Fibroblast of villous mesenchyme (primary cell): ENCODE data around the gene ZNF574. TPM values are rescaled to one million over a fixed set of nuclear protein-coding genes. Genes with fewer than 3 reads are reported as not detected.
A peak's percentile ranks its signal among the peaks of the same experiment; 100 is the strongest.

ENCODE experiments used
- DNase-seq: peaks from one replicate; pipeline ENCODE4 v3.0.0-alpha.2; 2010; ENCODE audit warnings: low read depth
- H3K4me3 ChIP-seq: 2 replicates; pipeline ENCODE4 v1.5.1; 2011; ENCODE audit warnings: low read depth, mild to moderate bottlenecking, low read length
- total RNA-seq: library from RNA; depleted of rRNA; stranded (reverse); fragments of >200 nt; gene quantifications from 2 replicates; pipeline ENCODE4 v1.2.3, GENCODE V29; 2012
- TF ChIP-seq, protein P1 (sequence below): IDR thresholded peaks from 2 replicates; pipeline ENCODE4 v1.5.1; 2012; ENCODE audit warnings: low read depth, mild to moderate bottlenecking, low read length; ENCODE audit not compliant: insufficient read depth

The ZNF574 gene
- total RNA-seq, 1 donor, result 19.0 TPM

DNA sequence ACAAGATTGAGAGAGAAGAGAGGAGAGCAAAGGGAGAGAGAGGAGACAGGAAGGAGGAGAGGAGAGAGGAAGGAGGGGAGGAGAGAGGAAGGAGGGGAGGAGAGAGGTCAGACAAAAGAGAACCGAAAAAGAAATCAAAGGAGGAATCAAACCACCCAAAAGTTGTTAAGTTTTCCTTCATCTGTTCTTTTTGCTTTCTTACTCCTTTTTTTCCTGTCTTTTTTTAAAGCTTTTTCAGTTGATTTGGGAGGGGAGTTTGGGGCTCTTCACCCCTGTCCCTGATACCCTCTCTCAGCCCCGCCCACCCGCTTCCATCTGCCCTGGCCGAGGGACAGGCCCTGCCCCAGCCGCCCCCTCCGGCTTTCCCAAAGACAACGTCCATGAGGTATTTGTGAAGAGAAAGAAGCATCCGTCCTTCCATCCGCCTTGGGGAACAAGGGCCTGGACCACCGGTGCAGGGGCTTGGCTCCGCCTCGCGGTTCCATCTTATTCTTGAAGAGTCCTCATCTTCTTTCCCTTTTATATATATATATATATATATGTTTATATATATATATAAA, 13.3 kb downstream of the ZNF574 start:
- DNase-seq, result no peak
- no peak overlapping the region for H3K4me3 ChIP-seq
- TF ChIP-seq, protein P1, sequence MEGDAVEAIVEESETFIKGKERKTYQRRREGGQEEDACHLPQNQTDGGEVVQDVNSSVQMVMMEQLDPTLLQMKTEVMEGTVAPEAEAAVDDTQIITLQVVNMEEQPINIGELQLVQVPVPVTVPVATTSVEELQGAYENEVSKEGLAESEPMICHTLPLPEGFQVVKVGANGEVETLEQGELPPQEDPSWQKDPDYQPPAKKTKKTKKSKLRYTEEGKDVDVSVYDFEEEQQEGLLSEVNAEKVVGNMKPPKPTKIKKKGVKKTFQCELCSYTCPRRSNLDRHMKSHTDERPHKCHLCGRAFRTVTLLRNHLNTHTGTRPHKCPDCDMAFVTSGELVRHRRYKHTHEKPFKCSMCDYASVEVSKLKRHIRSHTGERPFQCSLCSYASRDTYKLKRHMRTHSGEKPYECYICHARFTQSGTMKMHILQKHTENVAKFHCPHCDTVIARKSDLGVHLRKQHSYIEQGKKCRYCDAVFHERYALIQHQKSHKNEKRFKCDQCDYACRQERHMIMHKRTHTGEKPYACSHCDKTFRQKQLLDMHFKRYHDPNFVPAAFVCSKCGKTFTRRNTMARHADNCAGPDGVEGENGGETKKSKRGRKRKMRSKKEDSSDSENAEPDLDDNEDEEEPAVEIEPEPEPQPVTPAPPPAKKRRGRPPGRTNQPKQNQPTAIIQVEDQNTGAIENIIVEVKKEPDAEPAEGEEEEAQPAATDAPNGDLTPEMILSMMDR, result no peak

DNA sequence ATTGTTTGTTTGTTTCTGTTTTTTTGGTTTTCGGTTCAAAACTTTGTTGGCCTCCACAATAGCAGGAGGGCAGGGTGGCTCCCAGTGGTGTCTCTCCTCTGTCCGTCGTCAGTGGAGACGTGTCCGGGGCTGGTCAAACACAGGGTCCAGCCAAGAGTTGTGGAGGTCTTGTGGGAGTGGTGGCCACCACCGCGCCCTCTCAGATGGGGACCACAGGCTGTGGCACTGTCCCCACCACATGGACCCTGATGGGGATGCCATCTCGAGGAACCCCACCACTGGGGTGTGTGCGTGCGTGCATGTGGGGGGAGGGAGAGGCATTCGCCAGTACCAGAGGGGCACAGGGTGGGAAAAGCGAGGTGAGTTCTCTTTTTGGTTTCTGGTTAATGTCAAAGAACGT, 13.8 kb downstream of the ZNF574 start:
- TF ChIP-seq, protein P1, result no peak
- H3K4me3 ChIP-seq, result no peak overlapping the region
- DNase-seq, result no peak

DNA sequence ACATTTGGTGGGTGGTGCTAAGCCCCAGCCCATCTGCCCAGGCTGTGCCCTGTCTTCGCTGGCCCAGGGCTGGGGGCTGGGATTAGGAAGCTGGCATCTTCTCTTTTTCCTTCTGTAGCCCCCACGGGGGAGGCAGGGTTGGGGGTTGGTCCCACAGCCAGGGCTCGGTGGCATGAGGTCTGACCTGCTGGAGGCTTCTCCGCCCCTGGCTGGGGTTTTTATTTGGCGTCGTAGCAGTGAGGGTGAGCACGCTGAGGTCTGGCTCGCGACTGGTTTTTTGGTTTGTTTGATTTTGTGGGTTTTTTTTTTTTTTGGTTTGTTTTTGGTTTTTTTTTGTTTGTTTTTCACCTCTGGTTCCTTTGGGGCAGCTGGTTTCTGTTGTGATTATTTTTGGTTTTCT, 14.7 kb downstream of the ZNF574 start:
- H3K4me3 ChIP-seq, result no peak overlapping the region
- no peak for DNase-seq
- TF ChIP-seq, protein P1, result no peak

DNA sequence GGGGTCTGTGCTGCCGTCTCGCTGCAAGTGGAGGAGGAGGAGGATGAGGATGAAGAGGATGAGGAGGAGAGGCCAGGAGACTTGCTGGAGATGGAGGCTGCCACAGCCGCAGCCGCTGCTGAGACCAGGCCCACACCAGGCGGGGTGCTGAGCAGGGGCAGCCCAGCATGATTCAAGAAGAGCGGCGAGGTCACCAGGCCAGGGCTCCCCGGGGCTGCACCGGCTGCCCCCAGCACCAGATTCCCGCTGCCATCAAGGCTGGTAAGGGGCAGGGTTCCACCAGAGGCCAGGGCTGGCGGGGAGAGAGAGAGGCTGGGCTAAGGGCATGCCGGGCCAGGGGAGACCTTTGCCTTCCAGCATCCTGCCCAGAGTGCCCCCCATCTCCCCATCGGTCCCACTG, 15.3 kb downstream of the ZNF574 start:
- DNase-seq, result no peak
- no peak overlapping the region for H3K4me3 ChIP-seq
- TF ChIP-seq, protein P1, result no peak

DNA sequence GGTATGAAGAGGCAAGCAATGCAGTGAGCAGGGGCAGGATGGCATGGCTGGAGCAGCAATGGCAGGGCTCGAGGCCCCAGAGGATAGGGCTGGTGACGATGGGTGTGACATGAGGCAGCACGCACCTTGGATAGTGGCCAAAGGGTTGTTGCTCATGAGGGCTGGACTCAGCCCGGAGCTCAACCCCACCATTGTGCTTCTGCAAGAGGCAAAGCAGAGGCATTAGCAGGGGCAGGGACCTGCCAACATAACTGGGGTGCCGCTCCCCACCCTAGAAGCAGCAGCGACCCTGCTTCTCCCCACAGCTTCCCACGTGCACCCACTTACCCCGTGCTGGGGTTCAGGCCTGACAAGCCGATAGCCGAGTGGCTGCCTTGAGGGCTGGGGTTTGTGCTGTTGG, 15.8 kb downstream of the ZNF574 start:
- TF ChIP-seq, protein P1, result no peak
- no peak overlapping the region for H3K4me3 ChIP-seq
- DNase-seq, result no peak

DNA sequence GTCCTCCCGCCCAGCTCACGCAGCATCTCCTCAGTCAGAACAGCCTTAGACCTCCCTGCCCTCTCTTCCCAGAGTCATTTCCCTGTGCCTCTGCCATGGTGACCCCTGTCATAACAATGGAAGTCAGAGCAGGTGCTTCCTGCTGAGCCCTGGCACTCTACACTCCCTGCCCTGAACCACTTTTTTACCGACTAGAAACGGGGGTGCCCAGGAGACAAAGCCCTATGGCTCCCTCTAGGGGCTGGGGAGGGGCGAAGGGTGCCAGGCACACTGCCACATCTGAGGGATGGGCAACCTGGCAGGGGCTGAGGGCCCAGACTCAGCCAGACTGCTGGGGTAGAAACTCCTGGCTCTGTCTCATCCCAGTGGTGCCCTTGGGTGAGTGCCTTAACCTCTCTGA, 16.4 kb downstream of the ZNF574 start:
- no peak overlapping the region for H3K4me3 ChIP-seq
- TF ChIP-seq, protein P1, result peak; percentile 53
- no peak for DNase-seq

DNA sequence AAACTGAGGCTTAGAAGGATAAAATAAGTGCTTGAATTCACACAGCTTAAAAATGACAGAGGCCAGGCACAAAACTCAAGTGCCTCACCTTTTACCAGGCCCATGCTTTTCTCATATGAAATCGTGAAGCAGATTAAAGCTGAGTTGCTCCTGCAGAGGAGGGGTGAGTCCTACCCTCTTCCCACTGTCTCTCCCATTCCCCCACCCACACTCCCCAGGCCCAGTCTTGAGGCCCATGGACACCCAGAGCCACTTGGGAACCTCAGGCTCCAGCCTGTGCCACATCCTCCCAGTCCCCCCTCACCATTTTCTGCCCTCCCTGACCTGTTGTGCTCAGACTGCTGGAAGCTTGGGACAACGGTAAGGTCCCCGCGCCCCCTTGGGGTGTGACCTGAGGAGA, 17.5 kb downstream of the ZNF574 start:
- no peak for DNase-seq

More for the DNA sequence above, 17.5 kb downstream of the ZNF574 start:
- H3K4me3 ChIP-seq, result no peak overlapping the region
- TF ChIP-seq, protein P1, result no peak
